GM13976 (cell line): ENCODE data around the gene CPM.
"Not testable (repeated sequence)": the region's sequence is repeated elsewhere in the genome, so short reads cannot be mapped to it uniquely, and the experiment has no call there.

ENCODE experiments used
- DNase-seq: peaks from one replicate; pipeline ENCODE4 v3.0.0; 2012; ENCODE audit warnings: low spot score
- in situ Hi-C: fragments of 300-500 bp; cut with MboI; formaldehyde crosslinking; loops from one replicate; pipeline ENCODE4 v1.12.0; 2022; ENCODE audit warnings: low sequenced_read_pairs, mixed read lengths, inconsistent platforms; ENCODE audit not compliant: unreplicated experiment
- TF ChIP-seq, protein P1 (sequence below): IDR thresholded peaks from 2 replicates; pipeline ENCODE4 v1.5.1; 2012; ENCODE audit warnings: borderline replicate concordance, mild to moderate bottlenecking; ENCODE audit not compliant: insufficient read depth; ENCODE audit errors: extremely low read depth, missing control alignments, control extremely low read depth

The CPM gene

DNA sequence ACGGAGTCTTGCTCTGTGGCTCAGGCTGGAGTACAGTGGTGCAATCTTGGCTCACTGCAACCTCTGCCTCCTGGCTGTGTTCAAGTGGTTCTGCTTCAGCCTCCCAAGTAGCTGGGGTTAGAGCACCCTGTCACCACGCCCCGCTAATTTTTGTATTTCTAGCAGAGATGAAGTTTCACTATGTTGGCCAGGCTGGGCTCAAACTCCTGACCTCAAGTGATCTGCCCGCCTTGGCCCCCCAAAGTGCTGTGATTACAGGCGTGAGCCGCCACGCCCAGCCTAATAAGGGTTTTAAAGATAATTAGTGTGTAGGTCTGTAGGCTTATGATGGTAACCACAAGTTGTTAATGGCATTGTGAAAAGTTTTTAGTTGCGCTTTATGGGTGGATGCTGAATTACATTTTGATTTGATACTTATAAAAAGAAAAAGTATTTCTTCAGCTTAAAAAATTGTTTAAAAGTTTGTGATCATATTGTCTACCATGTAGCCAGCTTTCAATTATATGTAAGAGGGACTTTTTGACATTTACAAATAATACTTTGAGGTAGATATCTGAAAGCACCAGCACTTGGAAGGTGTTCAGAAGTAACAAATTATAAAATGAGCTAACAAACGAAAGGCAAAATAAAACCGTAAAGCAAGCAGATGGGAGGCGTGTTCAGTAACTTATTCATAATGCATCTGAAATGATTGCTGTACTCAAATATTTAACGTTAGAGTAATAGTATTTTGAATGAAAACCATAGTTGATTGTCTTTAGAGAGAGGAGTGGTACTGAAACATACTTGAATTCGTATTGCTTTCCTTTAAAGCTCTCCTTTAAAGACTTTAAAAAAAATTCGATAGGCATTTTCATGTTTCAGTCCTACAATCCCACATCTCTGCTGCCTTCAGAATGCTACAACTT is 87.9 kb downstream of the CPM start:
- in situ Hi-C loops: no loop called here
- no peak for DNase-seq
- TF ChIP-seq, protein P1, sequence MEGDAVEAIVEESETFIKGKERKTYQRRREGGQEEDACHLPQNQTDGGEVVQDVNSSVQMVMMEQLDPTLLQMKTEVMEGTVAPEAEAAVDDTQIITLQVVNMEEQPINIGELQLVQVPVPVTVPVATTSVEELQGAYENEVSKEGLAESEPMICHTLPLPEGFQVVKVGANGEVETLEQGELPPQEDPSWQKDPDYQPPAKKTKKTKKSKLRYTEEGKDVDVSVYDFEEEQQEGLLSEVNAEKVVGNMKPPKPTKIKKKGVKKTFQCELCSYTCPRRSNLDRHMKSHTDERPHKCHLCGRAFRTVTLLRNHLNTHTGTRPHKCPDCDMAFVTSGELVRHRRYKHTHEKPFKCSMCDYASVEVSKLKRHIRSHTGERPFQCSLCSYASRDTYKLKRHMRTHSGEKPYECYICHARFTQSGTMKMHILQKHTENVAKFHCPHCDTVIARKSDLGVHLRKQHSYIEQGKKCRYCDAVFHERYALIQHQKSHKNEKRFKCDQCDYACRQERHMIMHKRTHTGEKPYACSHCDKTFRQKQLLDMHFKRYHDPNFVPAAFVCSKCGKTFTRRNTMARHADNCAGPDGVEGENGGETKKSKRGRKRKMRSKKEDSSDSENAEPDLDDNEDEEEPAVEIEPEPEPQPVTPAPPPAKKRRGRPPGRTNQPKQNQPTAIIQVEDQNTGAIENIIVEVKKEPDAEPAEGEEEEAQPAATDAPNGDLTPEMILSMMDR: no peak

DNA sequence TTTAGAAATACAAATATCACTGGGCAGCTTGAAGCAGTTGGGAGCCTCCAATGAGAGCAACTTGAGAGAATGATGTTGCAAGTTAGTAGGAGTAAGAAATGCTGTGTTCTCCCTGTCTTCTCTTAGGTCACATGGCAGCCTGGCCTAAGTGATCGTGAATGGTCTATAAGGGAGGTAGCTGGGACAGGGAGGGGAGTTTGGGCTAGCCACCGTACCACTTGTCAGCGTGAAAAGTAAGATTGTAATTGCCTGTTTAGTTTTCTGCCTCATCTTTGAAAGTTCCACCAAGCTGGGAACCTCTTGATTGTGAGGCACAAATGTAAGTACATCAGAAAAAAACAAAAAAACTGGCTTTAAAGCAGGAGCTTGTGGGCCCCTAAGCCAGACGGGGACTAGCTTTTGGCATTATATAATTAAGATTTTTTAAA is 88.6 kb downstream of the CPM start:
- TF ChIP-seq, protein P1: no peak
- DNase-seq: no peak
- in situ Hi-C loops: no loop called here

DNA sequence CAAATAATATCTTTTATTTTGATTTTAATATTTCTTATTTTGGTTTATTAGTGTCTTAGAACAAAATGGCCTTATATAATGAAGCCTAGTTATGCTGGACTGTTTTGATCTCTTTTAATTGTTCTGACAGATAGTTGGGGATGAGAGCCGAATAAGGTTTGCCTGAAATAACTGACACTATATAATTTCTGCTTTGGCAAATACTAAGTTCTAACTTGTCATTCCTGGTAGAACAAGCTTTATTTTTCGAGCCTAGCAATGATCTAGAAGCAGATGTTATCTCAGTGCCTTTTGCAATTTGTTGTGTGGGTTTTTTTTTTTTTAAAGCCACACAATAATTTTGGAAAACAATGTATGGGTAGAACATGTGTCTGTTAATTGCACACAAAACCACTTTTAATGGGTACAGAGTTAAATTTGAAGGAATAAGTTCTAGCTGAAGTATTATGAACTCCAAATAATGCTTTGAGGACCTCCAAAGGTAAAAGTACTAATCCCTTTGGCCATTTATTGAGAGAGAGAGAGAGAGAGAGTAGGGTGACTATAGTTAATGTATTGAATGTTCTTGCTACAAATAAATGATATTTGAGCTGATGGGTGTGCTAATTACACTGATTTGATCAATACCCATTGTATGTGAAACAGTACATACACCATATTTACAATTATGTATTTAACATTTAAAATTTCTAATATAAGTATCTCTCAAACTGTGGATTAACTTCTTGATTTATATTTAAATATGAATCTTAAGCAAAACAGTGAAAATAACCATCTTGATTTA is 90.0 kb downstream of the CPM start:
- TF ChIP-seq, protein P1: no peak
- DNase-seq: no peak
- in situ Hi-C loops: no loop called here

DNA sequence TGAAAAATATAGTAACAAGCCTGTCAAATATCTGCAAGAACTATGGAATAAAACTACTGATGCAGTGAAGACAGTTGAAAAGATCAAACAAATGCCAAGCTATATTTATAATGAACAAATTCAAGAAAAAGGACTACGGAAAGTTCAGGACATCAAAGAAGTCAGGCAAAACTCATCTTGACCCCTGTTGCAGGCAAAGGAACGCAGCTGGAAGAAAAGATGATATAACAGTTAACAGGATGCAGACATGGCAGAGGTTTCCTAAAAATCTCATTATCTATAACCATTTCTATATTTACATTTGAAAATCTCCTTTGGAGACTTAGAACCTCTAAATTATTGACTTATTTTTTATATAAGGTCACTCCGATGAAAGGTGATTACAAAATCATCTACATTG is 90.8 kb downstream of the CPM start:
- DNase-seq: no peak
- TF ChIP-seq, protein P1: no peak
- in situ Hi-C loops: no loop called here

DNA sequence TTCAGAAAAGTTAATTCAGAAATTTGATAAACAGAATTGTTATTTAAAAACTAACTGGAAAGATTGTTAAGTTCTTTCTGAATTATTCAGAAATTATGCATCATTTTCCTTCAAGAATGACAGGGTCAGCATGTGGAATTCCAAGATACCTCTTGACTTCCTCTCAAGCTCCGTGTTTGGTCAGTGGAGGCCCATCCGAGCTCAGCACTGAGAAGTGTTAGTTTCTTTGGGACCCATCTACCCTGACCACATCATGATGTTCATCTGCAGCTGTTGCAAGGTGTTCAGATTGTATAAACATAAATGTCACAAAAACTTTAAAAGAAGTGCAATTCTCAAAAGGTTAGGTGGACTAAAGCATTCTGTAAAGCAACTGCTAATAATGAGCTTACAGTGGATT is 91.3 kb downstream of the CPM start:
- in situ Hi-C loops: no loop called here
- DNase-seq: no peak
- TF ChIP-seq, protein P1: no peak

DNA sequence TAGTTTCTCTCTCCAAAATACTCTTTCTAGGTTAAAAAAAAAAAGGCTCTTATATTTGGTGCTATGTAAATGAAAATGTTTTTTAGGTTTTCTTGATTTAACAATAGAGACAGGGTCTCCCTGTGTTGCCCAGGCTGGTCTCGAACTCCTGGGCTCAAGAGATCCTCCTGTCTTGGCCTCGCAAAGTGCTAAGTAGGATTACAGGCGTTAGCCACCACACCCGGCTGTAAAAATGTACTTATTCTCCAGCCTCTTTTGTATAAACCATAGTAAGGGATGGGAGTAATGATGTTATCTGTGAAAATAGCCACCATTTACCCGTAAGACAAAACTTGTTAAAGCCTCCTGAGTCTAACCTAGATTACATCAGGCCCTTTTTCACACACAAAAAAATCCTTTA is 91.8 kb downstream of the CPM start:
- DNase-seq, in situ Hi-C loops: not testable (repeated sequence)
